Activated CD4-positive, alpha-beta T cell treated with anti-CD3 and anti-CD28 coated beads, Interleukin-2, Interleukin-6, amounts not matched to agents 100 ng/mL and 50 ng/mL, durations not matched to agents 16 hours and 8 hours (primary cell): ENCODE measurements around the gene RAPGEF3.

Experiments used
- DNase-seq: peaks from one replicate; pipeline ENCODE4 v3.0.0-alpha.2; 2020

The RAPGEF3 gene

GRCh38 chr12:47789712-47790489 lies 31.2 kb upstream of the RAPGEF3 start:
- no peak for DNase-seq

- DNase-seq: no peak
Observed at GRCh38 chr12:47789141-47789540, 30.5 kb upstream of the RAPGEF3 start.

- no peak for DNase-seq
Observed at GRCh38 chr12:47787596-47788319, 29.1 kb upstream of the RAPGEF3 start.

- no peak for DNase-seq
Observed at GRCh38 chr12:47786662-47787280, 28.1 kb upstream of the RAPGEF3 start.

- DNase-seq: no peak
Observed at GRCh38 chr12:47785887-47786661, 27.4 kb upstream of the RAPGEF3 start.

- no peak for DNase-seq
Observed at GRCh38 chr12:47785036-47785886, 26.6 kb upstream of the RAPGEF3 start.

GRCh38 chr12:47783821-47784819 lies 25.4 kb upstream of the RAPGEF3 start:
- no peak for DNase-seq

GRCh38 chr12:47783024-47783755 lies 24.5 kb upstream of the RAPGEF3 start:
- no peak for DNase-seq

- DNase-seq: no peak
Observed at GRCh38 chr12:47782372-47782770, 23.7 kb upstream of the RAPGEF3 start.

GRCh38 chr12:47781479-47782371 lies 23.0 kb upstream of the RAPGEF3 start:
- DNase-seq: no peak

GRCh38 chr12:47779943-47780504 lies 21.3 kb upstream of the RAPGEF3 start:
- no peak for DNase-seq

- DNase-seq: peak; percentile 94
Observed at GRCh38 chr12:47779301-47779942, 20.7 kb upstream of the RAPGEF3 start.

GRCh38 chr12:47778881-47779280 lies 20.2 kb upstream of the RAPGEF3 start:
- DNase-seq: no peak

GRCh38 chr12:47777741-47778558 lies 19.3 kb upstream of the RAPGEF3 start:
- no peak for DNase-seq

- DNase-seq: no peak
Observed at GRCh38 chr12:47777151-47777550, 18.5 kb upstream of the RAPGEF3 start.

- DNase-seq: no peak
Observed at GRCh38 chr12:47776471-47777143, 17.9 kb upstream of the RAPGEF3 start.
